GM23338 (cell line): Measurements from ENCODE around the gene ZMYND11. TPM values are rescaled to one million over a fixed set of nuclear protein-coding genes. Genes with fewer than 3 reads are reported as not detected.

ENCODE experiments used
- ATAC-seq: fragments of 200-7000 bp; cut with Tn5 transposase; 3 replicates; pipeline ENCODE4 v1.9.1; 2020
- DNase-seq: peaks from one replicate; pipeline ENCODE4 v3.0.0-alpha.2; 2015; ENCODE audit warnings: low spot score
- H2AFZ ChIP-seq: fragments of 200-600 bp; sonication (generic); 2 replicates; pipeline ENCODE4 v1.8.0; 2016; ENCODE audit warnings: antibody characterized with exemption, mild to moderate bottlenecking, moderate library complexity
- H3F3A ChIP-seq: fragments of 200-600 bp; sonication (generic); replicated peaks from 2 replicates; pipeline ENCODE4 v1.8.0; 2017; ENCODE audit warnings: antibody characterized with exemption, mixed run types, low read depth
- H3K27ac ChIP-seq: fragments of 200-600 bp; sonication (generic); 2 replicates; pipeline ENCODE4 v1.6.1; 2016; ENCODE audit warnings: low read depth
- H3K27me3 ChIP-seq: fragments of 200-600 bp; sonication (generic); 2 replicates; pipeline ENCODE4 v1.8.0; 2016; ENCODE audit warnings: mild to moderate bottlenecking, mixed run types, moderate library complexity; ENCODE audit not compliant: insufficient read depth
- H3K36me3 ChIP-seq: fragments of 200-600 bp; sonication (generic); 2 replicates; pipeline ENCODE4 v1.8.0; 2016; ENCODE audit warnings: mild to moderate bottlenecking; ENCODE audit not compliant: insufficient read depth
- H3K4me1 ChIP-seq: fragments of 200-600 bp; sonication (generic); 2 replicates; pipeline ENCODE4 v1.8.0; 2016; ENCODE audit warnings: mild to moderate bottlenecking, moderate library complexity; ENCODE audit not compliant: insufficient read depth
- H3K4me2 ChIP-seq: fragments of 200-600 bp; sonication (generic); 2 replicates; pipeline ENCODE4 v1.7.1; 2017; ENCODE audit warnings: mixed run types
- H3K4me3 ChIP-seq: fragments of 200-600 bp; sonication (generic); 2 replicates; pipeline ENCODE4 v1.6.1; 2016; ENCODE audit warnings: mixed run types
- H3K79me2 ChIP-seq: fragments of 200-600 bp; sonication (generic); replicated peaks from 2 replicates; pipeline ENCODE4 v1.8.0; 2017; ENCODE audit warnings: mild to moderate bottlenecking; ENCODE audit not compliant: insufficient read depth
- H3K9me2 ChIP-seq: fragments of 200-600 bp; sonication (generic); 2 replicates; pipeline ENCODE4 v1.8.0; 2017; ENCODE audit not compliant: insufficient read depth
- H4K20me1 ChIP-seq: fragments of 200-600 bp; sonication (generic); replicated peaks from 2 replicates; pipeline ENCODE4 v1.8.0; 2017; ENCODE audit warnings: mild to moderate bottlenecking; ENCODE audit not compliant: insufficient read depth
- H3K27ac Mint-ChIP-seq: 2 replicates; pipeline ENCODE4 v1.8.0; 2020; ENCODE audit warnings: inconsistent platforms, mild to moderate bottlenecking, moderate library complexity, mixed read lengths
- H3K27me3 Mint-ChIP-seq: 3 replicates; pipeline ENCODE4 v1.8.0; 2022; ENCODE audit warnings: low read depth, mild to moderate bottlenecking, moderate library complexity, mixed read lengths, inconsistent platforms; ENCODE audit not compliant: insufficient read depth, poor library complexity
- H3K36me3 Mint-ChIP-seq: 3 replicates; pipeline ENCODE4 v1.8.0; 2021; ENCODE audit warnings: low read depth, mild to moderate bottlenecking, inconsistent platforms, moderate library complexity, mixed read lengths
- H3K4me1 Mint-ChIP-seq: 3 replicates; pipeline ENCODE4 v1.8.0; 2020; ENCODE audit warnings: mild to moderate bottlenecking, inconsistent platforms, mixed read lengths
- H3K4me3 Mint-ChIP-seq: 3 replicates; pipeline ENCODE4 v1.8.0; 2021; ENCODE audit warnings: moderate library complexity, mild to moderate bottlenecking, inconsistent platforms, mixed read lengths
- H3K9me3 Mint-ChIP-seq: 3 replicates; pipeline ENCODE4 v1.8.0; 2020; ENCODE audit warnings: moderate library complexity, mild to moderate bottlenecking, inconsistent platforms, mixed read lengths
- CREB1 ChIP-seq: fragments of 250-450 bp; sonication (Bioruptor Pico); IDR thresholded peaks from 2 replicates; pipeline ENCODE4 v1.5.0; 2020; ENCODE audit warnings: low read depth, mild to moderate bottlenecking, moderate library complexity
- CTCF ChIP-seq, 2 experiments: fragments of 200-600 bp in 1 of 2; sonication (generic) in 1 of 2; conservative IDR thresholded peaks; 2 replicates each; pipeline versions ENCODE4 v1.5.1 to v1.6.1; 2016 to 2017; ENCODE audit warnings: antibody characterized with exemption in 2 of 2, low read depth in 2 of 2, mild to moderate bottlenecking in 2 of 2, moderate library complexity in 1 of 2
- ETS1 ChIP-seq: IDR thresholded peaks from 2 replicates; pipeline ENCODE4 v1.6.1; 2016; ENCODE audit warnings: antibody characterized with exemption
- EZH2 ChIP-seq: fragments of 200-600 bp; sonication (generic); IDR thresholded peaks from one replicate; pipeline ENCODE4 v1.8.0; 2017; ENCODE audit warnings: antibody characterized with exemption, mild to moderate bottlenecking, low read depth; ENCODE audit not compliant: unreplicated experiment
- EZH2phosphoT487 ChIP-seq: fragments of 200-600 bp; sonication (generic); IDR thresholded peaks from one replicate; pipeline ENCODE4 v1.8.1; 2018; ENCODE audit warnings: antibody characterized with exemption; ENCODE audit not compliant: unreplicated experiment
- JUNB ChIP-seq: IDR thresholded peaks from one replicate; pipeline ENCODE4 v1.6.1; 2016; ENCODE audit warnings: antibody characterized with exemption; ENCODE audit not compliant: unreplicated experiment
- NANOG ChIP-seq: IDR thresholded peaks from 2 replicates; pipeline ENCODE4 v1.6.1; 2016; ENCODE audit warnings: antibody characterized with exemption, borderline replicate concordance
- POLR2AphosphoS5 ChIP-seq: IDR thresholded peaks from 2 replicates; pipeline ENCODE4 v1.6.1; 2016; ENCODE audit warnings: antibody characterized with exemption, low read depth
- REST ChIP-seq: IDR thresholded peaks from one replicate; pipeline ENCODE4 v1.6.1; 2018; ENCODE audit warnings: antibody characterized with exemption; ENCODE audit not compliant: unreplicated experiment
- STAT1 ChIP-seq: IDR thresholded peaks from one replicate; pipeline ENCODE4 v1.6.1; 2016; ENCODE audit warnings: antibody characterized with exemption; ENCODE audit not compliant: unreplicated experiment
- ZNF114 ChIP-seq: fragments of 250-450 bp; sonication (Bioruptor Pico); IDR thresholded peaks from 2 replicates; pipeline ENCODE4 v1.5.0; 2020; ENCODE audit warnings: mild to moderate bottlenecking, moderate library complexity
- ZNF331 ChIP-seq: fragments of 250-450 bp; sonication (Bioruptor Pico); IDR thresholded peaks from 2 replicates; pipeline ENCODE4 v1.5.0; 2020; ENCODE audit warnings: low read depth, mild to moderate bottlenecking, moderate library complexity
- ZNF462 ChIP-seq: fragments of 250-450 bp; sonication (Bioruptor Pico); IDR thresholded peaks from 2 replicates; pipeline ENCODE4 v1.5.0; 2020; ENCODE audit warnings: mild to moderate bottlenecking, moderate library complexity
- polyA plus RNA-seq: library from polyadenylated mRNA; unstranded; fragments of >200 nt; fragmentation: Nextera tagmentation; extraction: Ambion mirVana; gene quantifications from 2 replicates; pipeline ENCODE4 v1.2.1, GENCODE V29; 2016
- total RNA-seq: library from RNA; depleted of rRNA; stranded (reverse); fragments of >200 nt; shearing (Covaris generic); gene quantifications from 2 replicates; pipeline ENCODE4 v1.2.3, GENCODE V29; 2014

The ZMYND11 gene
- total and polyA plus RNA-seq, 2 experiments from 2014 or later = 8.9 to 16.9 TPM

- TF ChIP-seq ETS1 (no peak), POLR2AphosphoS5 (no peak), ZNF331 (CRISPR knock-in tag) (no peak), REST (no peak), NANOG (no peak), ZNF462 (CRISPR knock-in tag) (no peak), EZH2phosphoT487 (no peak), JUNB (no peak), ZNF114 (no peak), EZH2 (no peak), CTCF (conservative IDR thresholded peaks at IDR 0.05; ENCODE audit: low read depth in 2 of 2) (no peak), CREB1 (CRISPR knock-in tag) (no peak), STAT1 (no peak)
- no peak overlapping the region for H3K4me3 ChIP-seq
- ATAC-seq = no peak
- H3K36me3 ChIP-seq = no peaks in the 10 kb centered on the region
- H3K27me3 ChIP-seq = no peaks in the 10 kb centered on the region
- no peak for DNase-seq
- no peak overlapping the region for H3K27ac ChIP-seq
- no peaks in the 10 kb centered on the region for H3K79me2 ChIP-seq
- Mint-ChIP-seq H3K27ac (no peak overlapping the region), H3K4me3 (no peak overlapping the region), H3K9me3 (no peaks in the 10 kb centered on the region), H3K27me3 (peaks cover 3% of the 10 kb centered on the region), H3K36me3 (no peaks in the 10 kb centered on the region), H3K4me1 (peaks cover 26% of the 10 kb centered on the region)
- no peak overlapping the region for H3K4me2 ChIP-seq
- H3K4me1 ChIP-seq = peaks cover 11% of the 10 kb centered on the region; the same call in 1 of the 2 replicates
- H2AFZ ChIP-seq = no peak overlapping the region
- no peaks in the 10 kb centered on the region for H4K20me1 ChIP-seq
- H3K9me2 ChIP-seq = no peaks in the 10 kb centered on the region
- H3F3A ChIP-seq = no peaks in the 10 kb centered on the region
Observed at GRCh38 chr10:267705-268104, 132.4 kb downstream of the ZMYND11 start.
